Esophagus muscularis mucosa (tissue), 4 donors: ENCODE results near the gene TOM1L1. TPM values are rescaled to one million over a fixed set of nuclear protein-coding genes. Genes with fewer than 3 reads are reported as not detected.

ENCODE experiments used
- DNase-seq: peaks from one replicate; pipeline ENCODE4 v3.0.0-alpha.2; 2017; ENCODE audit errors: extremely low spot score
- H3K27ac ChIP-seq, 4 donors: fragments of 200-600 bp; sonication (generic); replicated peaks in 1 of 4; 1 replicate in 3 of 4; 2 replicates in 1 of 4; pipeline ENCODE4 v1.5.1; 2016 to 2019; ENCODE audit warnings: mild to moderate bottlenecking in 1 of 4
- H3K27me3 ChIP-seq, 4 donors: fragments of 200-600 bp; sonication (generic); one replicate each; pipeline versions ENCODE4 v1.5.1 to v1.6.0; 2016 to 2019
- H3K36me3 ChIP-seq, 4 donors: fragments of 200-600 bp; sonication (generic); one replicate each; pipeline ENCODE4 v1.5.1; 2016 to 2019
- H3K4me1 ChIP-seq, 4 donors: fragments of 200-600 bp; sonication (generic); one replicate each; pipeline ENCODE4 v1.5.1; 2016 to 2019
- H3K4me3 ChIP-seq, 4 donors: fragments of 200-600 bp; sonication (generic); 1 replicate in 2 of 4; 2 replicates in 2 of 4; pipeline ENCODE4 v1.5.1; 2016 to 2019; ENCODE audit warnings: mild to moderate bottlenecking in 4 of 4, moderate library complexity in 1 of 4
- H3K9me3 ChIP-seq, 4 donors: fragments of 200-600 bp; sonication (generic); 1 replicate in 3 of 4; 2 replicates in 1 of 4; pipeline ENCODE4 v1.5.1; 2016 to 2019
- EP300 ChIP-seq: sonication (generic); formaldehyde crosslinking; IDR thresholded peaks from one replicate; pipeline ENCODE4 v1.6.1; 2017; ENCODE audit warnings: antibody characterized with exemption
- POLR2A ChIP-seq: fragments of 450-650 bp; IDR thresholded peaks from one replicate; pipeline ENCODE4 v1.6.1; 2017; ENCODE audit warnings: antibody characterized with exemption, moderate library complexity, mild to moderate bottlenecking, low read depth
- POLR2AphosphoS5 ChIP-seq, 2 donors: sonication (generic); formaldehyde crosslinking; IDR thresholded peaks; one replicate each; pipeline ENCODE4 v1.6.1; 2017; ENCODE audit warnings: antibody characterized with exemption in 2 of 2
- WGBS: methylation state at CpG from one replicate; pipeline ENCODE4 v1.1.5; 2018; 5-methylcytosine and 5-hydroxymethylcytosine counted together
- intact Hi-C: fragments of 100-400 bp; cut with DNase I; formaldehyde crosslinking; loops from one replicate; pipeline ENCODE4 v1.15.1; 2023
- total RNA-seq, 4 donors: library from RNA; depleted of rRNA; stranded (reverse); fragments of >200 nt; gene quantifications; one replicate each; pipeline versions ENCODE4 v1.1.0 to v1.2.1, GENCODE V29; 2016
- TF ChIP-seq, protein P1 (sequence below), 3 experiments: fragments of 200-600 bp in 2 of 3; fragments of 450-650 bp in 1 of 3; sonication (generic) in 2 of 3; IDR thresholded peaks; one replicate each; pipeline ENCODE4 v1.5.1; 2017 to 2019; ENCODE audit warnings: antibody characterized with exemption in 3 of 3, mild to moderate bottlenecking in 2 of 3, moderate library complexity in 1 of 3

TOM1L1 gene
- total RNA-seq, 4 donors from 2014 or later = 25.8 to 40.7 (median 28.6) TPM

DNA sequence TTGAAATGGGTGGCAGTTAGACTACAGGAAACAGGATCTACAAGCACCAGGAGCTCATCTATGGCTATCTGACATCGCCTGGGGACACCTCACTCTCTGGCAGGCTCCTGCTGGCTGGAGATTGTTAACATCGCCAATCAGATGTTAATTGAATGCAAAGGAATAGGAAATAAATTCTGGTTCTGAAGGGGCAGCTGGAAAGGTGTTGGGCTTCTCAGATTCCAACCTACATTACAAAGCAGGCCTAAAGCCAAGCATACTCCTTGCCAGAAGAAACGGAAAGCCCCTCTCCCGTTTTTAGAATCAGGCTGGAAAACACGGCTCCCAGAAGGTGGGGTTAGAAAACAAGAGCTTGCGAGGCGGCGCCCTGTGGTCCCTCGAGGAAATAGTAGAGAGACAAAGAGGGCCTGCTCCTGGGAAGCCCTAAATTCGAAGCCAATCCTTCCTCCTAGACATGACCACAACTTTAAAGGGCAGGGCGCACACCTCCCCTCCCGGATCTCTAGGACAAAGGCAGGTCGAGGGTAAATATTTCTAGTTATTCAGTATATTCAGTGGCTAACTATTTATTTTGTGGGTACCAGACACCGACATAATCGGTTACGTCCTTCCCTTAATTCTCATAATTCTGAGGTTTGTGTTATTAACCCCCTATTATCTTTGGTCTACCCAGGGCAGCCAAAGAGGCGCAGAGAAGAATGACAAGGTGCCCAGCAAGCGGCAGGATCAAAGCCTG, 763 bp upstream of the TOM1L1 start:
- Histone ChIP-seq H3K9me3 (no peaks in the 10 kb centered on the region), H3K4me1 (peaks cover 4 to 23% (median 11%) of the 10 kb centered on the region in 4 donors), H3K4me3 (peak overlapping the region; percentile 59 to 68 (median 66)), H3K36me3 (no peaks in the 10 kb centered on the region), H3K27me3 (peaks cover 0 to 7% (median 0%) of the 10 kb centered on the region in 4 donors), H3K27ac (peak overlapping the region in 1 of 4 donors; percentile 50)
- WGBS = 21% methylated on average over 18 of the region's 18 CpGs
- no peak for DNase-seq
- no peak for TF ChIP-seq POLR2A
- TF ChIP-seq, protein P1, sequence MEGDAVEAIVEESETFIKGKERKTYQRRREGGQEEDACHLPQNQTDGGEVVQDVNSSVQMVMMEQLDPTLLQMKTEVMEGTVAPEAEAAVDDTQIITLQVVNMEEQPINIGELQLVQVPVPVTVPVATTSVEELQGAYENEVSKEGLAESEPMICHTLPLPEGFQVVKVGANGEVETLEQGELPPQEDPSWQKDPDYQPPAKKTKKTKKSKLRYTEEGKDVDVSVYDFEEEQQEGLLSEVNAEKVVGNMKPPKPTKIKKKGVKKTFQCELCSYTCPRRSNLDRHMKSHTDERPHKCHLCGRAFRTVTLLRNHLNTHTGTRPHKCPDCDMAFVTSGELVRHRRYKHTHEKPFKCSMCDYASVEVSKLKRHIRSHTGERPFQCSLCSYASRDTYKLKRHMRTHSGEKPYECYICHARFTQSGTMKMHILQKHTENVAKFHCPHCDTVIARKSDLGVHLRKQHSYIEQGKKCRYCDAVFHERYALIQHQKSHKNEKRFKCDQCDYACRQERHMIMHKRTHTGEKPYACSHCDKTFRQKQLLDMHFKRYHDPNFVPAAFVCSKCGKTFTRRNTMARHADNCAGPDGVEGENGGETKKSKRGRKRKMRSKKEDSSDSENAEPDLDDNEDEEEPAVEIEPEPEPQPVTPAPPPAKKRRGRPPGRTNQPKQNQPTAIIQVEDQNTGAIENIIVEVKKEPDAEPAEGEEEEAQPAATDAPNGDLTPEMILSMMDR (IDR thresholded peaks at IDR 0.05) = no peak
- TF ChIP-seq EP300 = no peak
- intact Hi-C loops = loop anchor here (2.0 kb wide), 1 partner anchor 69 kb away; the partner anchor contains the start of genes COX11 and STXBP4

DNA sequence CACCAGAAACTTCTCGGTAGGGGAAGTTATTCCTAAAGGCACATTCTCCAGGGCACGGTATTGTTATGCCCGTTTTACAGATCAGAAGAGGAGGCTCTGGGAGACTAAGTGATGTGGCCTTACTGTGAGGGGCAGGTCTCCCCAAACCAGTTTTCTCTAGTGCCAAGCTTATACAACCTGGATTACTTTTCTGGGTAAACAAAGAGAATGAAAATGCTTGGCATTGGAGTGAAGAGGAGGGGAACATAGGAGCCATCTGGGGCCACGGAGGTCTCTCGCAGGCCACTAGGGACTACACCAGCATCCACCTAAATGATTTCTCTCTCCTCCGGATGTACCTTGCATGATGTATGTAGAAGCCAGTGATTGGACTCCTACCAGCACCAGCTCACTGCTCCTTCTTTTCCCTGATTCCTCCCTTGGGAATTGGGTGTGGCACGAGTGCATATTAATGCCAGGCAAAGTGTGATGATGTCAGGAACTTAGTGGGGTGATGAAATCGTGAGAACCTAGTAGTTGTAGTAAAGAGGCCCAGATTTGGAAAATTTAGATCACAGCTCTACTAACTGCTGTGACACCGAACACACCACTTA, 674 bp downstream of the TOM1L1 start:
- 63% methylated on average over 8 of the region's 9 CpGs for WGBS

DNA sequence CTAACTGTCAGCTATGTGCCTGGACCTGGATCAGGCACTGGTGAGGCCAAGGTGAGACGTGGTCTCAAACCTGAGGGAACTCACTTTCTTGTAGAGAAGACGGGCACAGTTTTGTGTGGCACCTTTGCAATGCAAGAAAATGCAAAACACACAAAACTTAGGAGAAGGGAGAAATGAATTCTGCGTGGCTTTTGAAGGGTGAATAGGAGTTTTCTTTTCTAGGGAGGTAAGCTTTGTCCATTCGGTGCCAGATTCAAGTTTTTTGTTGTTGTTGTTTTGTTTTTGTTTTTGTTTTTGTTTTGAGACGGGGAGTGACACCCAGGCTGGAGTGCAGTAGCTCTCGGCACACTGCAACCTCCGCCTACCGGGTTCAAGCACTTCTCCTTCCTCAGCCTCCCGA, 1.4 kb downstream of the TOM1L1 start:
- intact Hi-C loops = no loop called here
- WGBS = 88% methylated on average over 9 of the region's 9 CpGs
- Histone ChIP-seq H3K9me3 (no peaks in the 10 kb centered on the region), H3K27ac (no peak overlapping the region), H3K27me3 (peaks cover 0 to 7% (median 0%) of the 10 kb centered on the region in 4 donors), H3K36me3 (peaks cover 0 to 5% (median 2%) of the 10 kb centered on the region in 4 donors), H3K4me3 (no peak overlapping the region), H3K4me1 (peaks cover 4 to 23% (median 11%) of the 10 kb centered on the region in 4 donors)
- no peak for DNase-seq
- TF ChIP-seq POLR2AphosphoS5 (IDR thresholded peaks at IDR 0.05) (no peak), EP300 (no peak), POLR2A (no peak)
- TF ChIP-seq, protein P1 (IDR thresholded peaks at IDR 0.05) = no peak

More for the DNA sequence above, 674 bp downstream of the TOM1L1 start:
- H3K36me3 ChIP-seq = peaks cover 0 to 5% (median 0%) of the 10 kb centered on the region in 4 donors
- peak overlapping the region; percentile 5 to 65 (median 51) for H3K27ac ChIP-seq
- H3K4me1 ChIP-seq = peaks cover 4 to 23% (median 11%) of the 10 kb centered on the region in 4 donors
- peaks cover 0 to 7% (median 0%) of the 10 kb centered on the region in 4 donors for H3K27me3 ChIP-seq
- H3K9me3 ChIP-seq = no peaks in the 10 kb centered on the region
- H3K4me3 ChIP-seq = peak overlapping the region; percentile 59 to 68 (median 66)
- intact Hi-C loops = loop anchor here (2.0 kb wide), 1 partner anchor 67 kb away; the partner anchor contains the start of genes COX11 and STXBP4
- TF ChIP-seq POLR2A = no peak
- DNase-seq = no peak

DNA sequence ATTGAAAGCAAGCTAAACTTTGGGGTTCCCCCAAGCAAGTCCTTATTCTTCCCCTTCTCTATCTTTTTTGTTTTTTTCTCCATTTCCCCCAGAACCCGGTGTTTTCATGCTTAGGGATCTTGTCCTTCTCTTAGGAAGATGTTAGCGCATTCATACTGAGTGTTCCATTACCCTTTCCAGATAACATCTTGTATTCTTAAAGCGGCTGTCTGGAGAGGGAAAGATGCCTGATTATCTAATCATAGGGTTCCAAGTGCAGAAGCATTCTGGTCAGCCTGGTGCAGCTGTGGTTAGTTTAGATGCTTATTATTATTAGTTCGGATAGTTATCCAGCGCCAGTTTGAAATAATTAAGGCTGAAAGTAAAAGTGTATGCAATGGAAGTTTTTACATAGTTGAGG, 2.0 kb downstream of the TOM1L1 start:
- TF ChIP-seq POLR2A (no peak), EP300 (no peak)
- Histone ChIP-seq H3K27me3 (peaks cover 0 to 7% (median 0%) of the 10 kb centered on the region in 4 donors), H3K36me3 (peaks cover 0 to 8% (median 2%) of the 10 kb centered on the region in 4 donors), H3K4me1 (peaks cover 4 to 23% (median 11%) of the 10 kb centered on the region in 4 donors), H3K9me3 (no peaks in the 10 kb centered on the region), H3K27ac (no peak overlapping the region), H3K4me3 (no peak overlapping the region)
- intact Hi-C loops = no loop called here
- WGBS = 81% methylated on average over 5 of the region's 5 CpGs
- DNase-seq = no peak

DNA sequence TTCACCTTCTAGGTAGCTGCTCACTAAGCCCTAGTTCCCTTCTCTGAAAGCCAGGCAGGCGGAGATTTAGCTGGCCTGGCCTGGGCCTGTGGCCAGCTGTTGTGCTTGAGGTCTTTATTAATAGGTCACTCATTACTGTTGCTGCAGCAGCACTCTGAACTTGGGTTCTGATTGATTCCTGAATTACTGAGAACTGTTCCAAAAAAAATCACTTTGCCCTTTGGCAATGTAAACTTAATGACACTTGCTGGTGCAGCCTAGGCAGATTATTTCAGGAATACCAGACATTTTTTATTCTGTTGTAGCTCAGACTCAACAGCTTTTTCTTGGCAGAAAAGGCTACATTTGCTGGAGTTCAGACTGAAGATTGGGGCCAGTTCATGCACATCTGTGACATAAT, 2.7 kb downstream of the TOM1L1 start:
- H3K27ac ChIP-seq = no peak overlapping the region
- WGBS = 29% methylated on average over 1 of the region's 1 CpG
- intact Hi-C loops = no loop called here
- peaks cover 0 to 16% (median 2%) of the 10 kb centered on the region in 4 donors for H3K36me3 ChIP-seq
- DNase-seq = no peak
- H3K4me1 ChIP-seq = peaks cover 4 to 23% (median 11%) of the 10 kb centered on the region in 4 donors
- H3K9me3 ChIP-seq = no peaks in the 10 kb centered on the region
- H3K4me3 ChIP-seq = no peak overlapping the region
- TF ChIP-seq, protein P1 (IDR thresholded peaks at IDR 0.05) = no peak
- peaks cover 0 to 7% (median 0%) of the 10 kb centered on the region in 4 donors for H3K27me3 ChIP-seq
